Measurements from ENCODE around the gene SCO1. TPM values are rescaled to one million over a fixed set of nuclear protein-coding genes. Genes with fewer than 3 reads are reported as not detected.

SCO1 gene
- total and polyA plus RNA-seq, 10 of the 15 experiments (the other 5 are each of a cell fraction or from before 2014, with no cell fraction given), result 8.2 to 73.0 (median 37.1) TPM

DNA sequence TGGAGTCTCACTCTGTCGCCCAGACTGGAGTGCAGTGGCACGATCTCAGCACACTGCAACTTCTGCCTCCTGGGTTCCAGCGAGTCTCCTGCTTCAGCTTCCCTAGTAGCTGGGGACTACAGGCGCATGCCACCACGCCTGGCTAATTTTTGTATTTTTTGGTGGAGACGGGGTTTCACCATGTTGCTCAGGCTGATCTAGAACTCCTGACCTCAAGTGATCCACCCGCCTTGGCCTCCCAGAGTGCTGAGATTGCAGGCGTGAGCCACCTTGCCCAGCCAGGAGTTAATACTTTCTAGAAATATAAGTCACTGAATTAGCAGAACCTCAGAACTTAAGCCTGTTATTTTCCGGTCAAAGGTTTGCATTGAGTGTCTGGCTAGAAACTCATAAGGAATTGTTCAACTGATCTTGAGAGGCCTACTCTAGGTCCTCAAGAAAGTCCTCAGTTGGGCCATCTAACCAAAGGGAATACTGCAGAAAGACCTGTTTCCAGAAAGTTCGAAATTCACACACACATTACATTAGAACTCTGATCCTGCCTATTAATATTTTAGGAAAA is 31.1 kb upstream of the SCO1 start:
- FAIRE-seq (no peak), ATAC-seq (no peak), DNase-seq (ENCODE audit: low read depth, low spot score) (no peak)
- CTCF ChIA-PET, result no interaction called here
- Histone ChIP-seq H3K9me3 (replicated peaks; ENCODE audit: control insufficient read depth, insufficient read depth, low read length) (no peaks in the 10 kb centered on the region), H3K36me3 (ENCODE audit: control insufficient read depth in 2 of 2, insufficient read depth in 2 of 2, low read length in 1 of 2) (no peaks in the 10 kb centered on the region), H3K27ac (ENCODE audit: control insufficient read depth, insufficient read depth) (no peak overlapping the region), H3K4me1 (ENCODE audit: control insufficient read depth, insufficient read depth, low read length) (no peaks in the 10 kb centered on the region), H3K4me2 (ENCODE audit: control insufficient read depth, insufficient read depth) (no peak overlapping the region), H3K4me3 (no peak overlapping the region), H3K9ac (ENCODE audit: control insufficient read depth, insufficient read depth, low read length) (no peak overlapping the region), H2AFZ (ENCODE audit: control insufficient read depth, low read depth, low read length) (no peak overlapping the region), H3K27me3 (replicated peaks in 1 of 2; ENCODE audit: control insufficient read depth in 2 of 2, insufficient read depth in 2 of 2, low read length in 1 of 2) (no peaks in the 10 kb centered on the region; a peak in 2 of 4 replicates), H3K79me2 (ENCODE audit: control insufficient read depth, insufficient read depth, low read length) (no peaks in the 10 kb centered on the region), H4K20me1 (ENCODE audit: control insufficient read depth, insufficient read depth) (no peaks in the 10 kb centered on the region)
- 84% methylated on average over 8 of the region's 10 CpGs for WGBS (ENCODE audit: insufficient coverage, insufficient replicate concordance, low lambda C conversion rate, missing lambda C conversion rate)
- RAD21 ChIA-PET (ENCODE audit: unreplicated experiment), result no interaction called here
- SMC1A ChIA-PET (ENCODE audit: uncharacterized antibody, unreplicated experiment), result interaction anchor here (1.5 kb wide), 1 partner anchor 8 kb away, joined by 3 read pairs; no protein-coding TSS in a partner anchor
- intact Hi-C loops (cut with micrococcal nuclease; ENCODE audit: unreplicated experiment), result no loop called here
- in situ Hi-C loops (cut with MboI), result no loop called here
- no TSS peak for BruUV-seq (replicated peaks)
- TF ChIP-seq, protein P1, sequence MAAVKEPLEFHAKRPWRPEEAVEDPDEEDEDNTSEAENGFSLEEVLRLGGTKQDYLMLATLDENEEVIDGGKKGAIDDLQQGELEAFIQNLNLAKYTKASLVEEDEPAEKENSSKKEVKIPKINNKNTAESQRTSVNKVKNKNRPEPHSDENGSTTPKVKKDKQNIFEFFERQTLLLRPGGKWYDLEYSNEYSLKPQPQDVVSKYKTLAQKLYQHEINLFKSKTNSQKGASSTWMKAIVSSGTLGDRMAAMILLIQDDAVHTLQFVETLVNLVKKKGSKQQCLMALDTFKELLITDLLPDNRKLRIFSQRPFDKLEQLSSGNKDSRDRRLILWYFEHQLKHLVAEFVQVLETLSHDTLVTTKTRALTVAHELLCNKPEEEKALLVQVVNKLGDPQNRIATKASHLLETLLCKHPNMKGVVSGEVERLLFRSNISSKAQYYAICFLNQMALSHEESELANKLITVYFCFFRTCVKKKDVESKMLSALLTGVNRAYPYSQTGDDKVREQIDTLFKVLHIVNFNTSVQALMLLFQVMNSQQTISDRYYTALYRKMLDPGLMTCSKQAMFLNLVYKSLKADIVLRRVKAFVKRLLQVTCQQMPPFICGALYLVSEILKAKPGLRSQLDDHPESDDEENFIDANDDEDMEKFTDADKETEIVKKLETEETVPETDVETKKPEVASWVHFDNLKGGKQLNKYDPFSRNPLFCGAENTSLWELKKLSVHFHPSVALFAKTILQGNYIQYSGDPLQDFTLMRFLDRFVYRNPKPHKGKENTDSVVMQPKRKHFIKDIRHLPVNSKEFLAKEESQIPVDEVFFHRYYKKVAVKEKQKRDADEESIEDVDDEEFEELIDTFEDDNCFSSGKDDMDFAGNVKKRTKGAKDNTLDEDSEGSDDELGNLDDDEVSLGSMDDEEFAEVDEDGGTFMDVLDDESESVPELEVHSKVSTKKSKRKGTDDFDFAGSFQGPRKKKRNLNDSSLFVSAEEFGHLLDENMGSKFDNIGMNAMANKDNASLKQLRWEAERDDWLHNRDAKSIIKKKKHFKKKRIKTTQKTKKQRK (IDR thresholded peaks at IDR 0.05; ENCODE audit: low read depth, low read length), result no peak
- no peak for TF ChIP-seq RUNX3 (IDR thresholded peaks at IDR 0.05; ENCODE audit: low read length)
- no peak for TF ChIP-seq TCF12 (IDR thresholded peaks at IDR 0.05; ENCODE audit: low read depth, low read length)
- TF ChIP-seq PRDM15 (CRISPR knock-in tag; IDR thresholded peaks at IDR 0.05), result no peak
- TF ChIP-seq HCFC1 (IDR thresholded peaks at IDR 0.05; ENCODE audit: low read length), result no peak
- TF ChIP-seq, protein P2, sequence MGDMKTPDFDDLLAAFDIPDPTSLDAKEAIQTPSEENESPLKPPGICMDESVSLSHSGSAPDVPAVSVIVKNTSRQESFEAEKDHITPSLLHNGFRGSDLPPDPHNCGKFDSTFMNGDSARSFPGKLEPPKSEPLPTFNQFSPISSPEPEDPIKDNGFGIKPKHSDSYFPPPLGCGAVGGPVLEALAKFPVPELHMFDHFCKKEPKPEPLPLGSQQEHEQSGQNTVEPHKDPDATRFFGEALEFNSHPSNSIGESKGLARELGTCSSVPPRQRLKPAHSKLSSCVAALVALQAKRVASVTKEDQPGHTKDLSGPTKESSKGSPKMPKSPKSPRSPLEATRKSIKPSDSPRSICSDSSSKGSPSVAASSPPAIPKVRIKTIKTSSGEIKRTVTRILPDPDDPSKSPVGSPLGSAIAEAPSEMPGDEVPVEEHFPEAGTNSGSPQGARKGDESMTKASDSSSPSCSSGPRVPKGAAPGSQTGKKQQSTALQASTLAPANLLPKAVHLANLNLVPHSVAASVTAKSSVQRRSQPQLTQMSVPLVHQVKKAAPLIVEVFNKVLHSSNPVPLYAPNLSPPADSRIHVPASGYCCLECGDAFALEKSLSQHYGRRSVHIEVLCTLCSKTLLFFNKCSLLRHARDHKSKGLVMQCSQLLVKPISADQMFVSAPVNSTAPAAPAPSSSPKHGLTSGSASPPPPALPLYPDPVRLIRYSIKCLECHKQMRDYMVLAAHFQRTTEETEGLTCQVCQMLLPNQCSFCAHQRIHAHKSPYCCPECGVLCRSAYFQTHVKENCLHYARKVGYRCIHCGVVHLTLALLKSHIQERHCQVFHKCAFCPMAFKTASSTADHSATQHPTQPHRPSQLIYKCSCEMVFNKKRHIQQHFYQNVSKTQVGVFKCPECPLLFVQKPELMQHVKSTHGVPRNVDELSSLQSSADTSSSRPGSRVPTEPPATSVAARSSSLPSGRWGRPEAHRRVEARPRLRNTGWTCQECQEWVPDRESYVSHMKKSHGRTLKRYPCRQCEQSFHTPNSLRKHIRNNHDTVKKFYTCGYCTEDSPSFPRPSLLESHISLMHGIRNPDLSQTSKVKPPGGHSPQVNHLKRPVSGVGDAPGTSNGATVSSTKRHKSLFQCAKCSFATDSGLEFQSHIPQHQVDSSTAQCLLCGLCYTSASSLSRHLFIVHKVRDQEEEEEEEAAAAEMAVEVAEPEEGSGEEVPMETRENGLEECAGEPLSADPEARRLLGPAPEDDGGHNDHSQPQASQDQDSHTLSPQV (IDR thresholded peaks at IDR 0.05), result no peak
- TF ChIP-seq NBN (IDR thresholded peaks at IDR 0.05), result no peak
- TF ChIP-seq ETV6 (conservative IDR thresholded peaks at IDR 0.05 in 1 of 2, IDR thresholded peaks at IDR 0.05 in 1 of 2; ENCODE audit: borderline replicate concordance in 1 of 2, low read depth in 1 of 2), result no peak
- TF ChIP-seq ZNF207 (IDR thresholded peaks at IDR 0.05; ENCODE audit: borderline replicate concordance), result no peak
- no peak for TF ChIP-seq GATAD2B (conservative IDR thresholded peaks at IDR 0.05; ENCODE audit: low read depth)
- POLR2A ChIA-PET, result no interaction called here

Data from GM12878 (cell line).